GM12878 (cell line): ENCODE results near the gene TPM4. TPM values are rescaled to one million over a fixed set of nuclear protein-coding genes. Genes with fewer than 3 reads are reported as not detected.
A peak's percentile ranks its signal among the peaks of the same experiment; 100 is the strongest.

Experiments
- ATF2 ChIP-seq: IDR thresholded peaks from 2 replicates; pipeline ENCODE4 v1.6.1; 2012; ENCODE audit warnings: low read length, inconsistent platforms
- ATF7 ChIP-seq: fragments of 450-650 bp; IDR thresholded peaks from 2 replicates; pipeline ENCODE4 v1.6.1; 2016; ENCODE audit warnings: low read depth, mild to moderate bottlenecking
- CBFB ChIP-seq: IDR thresholded peaks from 2 replicates; pipeline ENCODE4 v1.6.1; 2016; ENCODE audit warnings: antibody characterized with exemption, low read depth
- CREM ChIP-seq: IDR thresholded peaks from 2 replicates; pipeline ENCODE4 v1.6.1; 2014; ENCODE audit warnings: antibody characterized with exemption, low read depth
- FOXM1 ChIP-seq: IDR thresholded peaks from 2 replicates; pipeline ENCODE4 v1.6.1; 2012; ENCODE audit warnings: low read depth, mild to moderate bottlenecking, inconsistent platforms, low read length, moderate library complexity
- IKZF1 ChIP-seq: fragments of 450-650 bp; conservative IDR thresholded peaks from 2 replicates; pipeline ENCODE4 v1.6.1; 2017; ENCODE audit warnings: antibody characterized with exemption, mild to moderate bottlenecking
- JUNB ChIP-seq: IDR thresholded peaks from 2 replicates; pipeline ENCODE4 v1.6.1; 2016; ENCODE audit warnings: antibody characterized with exemption, mild to moderate bottlenecking
- MTA2 ChIP-seq: fragments of 450-650 bp; IDR thresholded peaks from 2 replicates; pipeline ENCODE4 v1.6.1; 2016; ENCODE audit warnings: low read depth, mild to moderate bottlenecking, moderate library complexity
- PAX5 ChIP-seq: IDR thresholded peaks from 2 replicates; pipeline ENCODE4 v1.6.1; 2011; ENCODE audit warnings: low read depth, low read length, borderline replicate concordance
- RAD21 ChIP-seq: IDR thresholded peaks from 2 replicates; pipeline ENCODE4 v1.6.1; 2011; ENCODE audit warnings: mild to moderate bottlenecking, low read depth, low read length, moderate library complexity; ENCODE audit not compliant: insufficient read depth
- RUNX3 ChIP-seq: IDR thresholded peaks from 2 replicates; pipeline ENCODE4 v1.6.1; 2012; ENCODE audit warnings: low read length, inconsistent platforms
- SPI1 ChIP-seq: IDR thresholded peaks from 2 replicates; pipeline ENCODE4 v1.6.1; 2011; ENCODE audit warnings: low read depth, mild to moderate bottlenecking, low read length, moderate library complexity, borderline replicate concordance; ENCODE audit not compliant: insufficient read depth
- SRF ChIP-seq, 2 experiments: IDR thresholded peaks; 2 replicates each; pipeline ENCODE4 v1.6.1; 2011; ENCODE audit warnings: low read depth in 2 of 2, low read length in 2 of 2, mild to moderate bottlenecking in 1 of 2, moderate library complexity in 1 of 2
- TCF3 ChIP-seq: IDR thresholded peaks from 2 replicates; pipeline ENCODE4 v1.6.1; 2012; ENCODE audit warnings: low read depth, mild to moderate bottlenecking, low read length, borderline replicate concordance; ENCODE audit not compliant: insufficient read depth
- ZBED1 ChIP-seq: IDR thresholded peaks from 2 replicates; pipeline ENCODE4 v1.6.1; 2016; ENCODE audit warnings: borderline replicate concordance
- ZNF592 ChIP-seq: fragments of 450-650 bp; IDR thresholded peaks from 2 replicates; pipeline ENCODE4 v1.6.1; 2017; ENCODE audit warnings: mild to moderate bottlenecking, moderate library complexity
- polyA plus RNA-seq, 11 experiments: library from polyadenylated mRNA; depleted of rRNA in 4 of 11; unstranded in 6 of 11; stranded (reverse) in 5 of 11; fragments of >200 nt; fragmentation: Nextera tagmentation in 4 of 11; fragmentation: Illumina TruSeq in 1 of 11; extraction: Ambion mirVana in 4 of 11; extraction: Trizol in 1 of 11; gene quantifications; 1 replicate in 1 of 11; 2 replicates in 10 of 11; pipeline versions ENCODE4 v1.2.1 to v1.2.3, GENCODE V29; 2011 to 2016; ENCODE audit warnings: inconsistent platforms in 2 of 11, missing spikeins in 2 of 11, low read depth in 1 of 11
- total RNA-seq, 4 experiments: library from RNA; depleted of rRNA in 3 of 4; stranded (reverse); fragments of >200 nt in 3 of 4; fragmentation: Illumina TruSeq in 1 of 4; extraction: Trizol in 1 of 4; gene quantifications; 2 replicates each; pipeline versions ENCODE4 v1.2.1 to v1.2.3, GENCODE V29; 2013 to 2021
- TF ChIP-seq, protein P1 (sequence below): fragments of 450-650 bp; IDR thresholded peaks from 2 replicates; pipeline ENCODE4 v1.6.1; 2016; ENCODE audit warnings: mild to moderate bottlenecking
- TF ChIP-seq, protein P2 (sequence below): IDR thresholded peaks from 2 replicates; pipeline ENCODE4 v1.6.1; 2011; ENCODE audit warnings: mild to moderate bottlenecking, low read depth, low read length, moderate library complexity; ENCODE audit not compliant: insufficient replicate concordance
- TF ChIP-seq, protein P3 (sequence below): IDR thresholded peaks from 2 replicates; pipeline ENCODE4 v1.6.1; 2011; ENCODE audit warnings: borderline replicate concordance, low read depth, mild to moderate bottlenecking, moderate library complexity, low read length; ENCODE audit not compliant: insufficient read depth, poor library complexity, severe bottlenecking

TPM4 gene
- total and polyA plus RNA-seq, 10 of the 15 experiments (the other 5 are each of a cell fraction or from before 2014, with no cell fraction given): 183 to 620 (median 407) TPM

DNA sequence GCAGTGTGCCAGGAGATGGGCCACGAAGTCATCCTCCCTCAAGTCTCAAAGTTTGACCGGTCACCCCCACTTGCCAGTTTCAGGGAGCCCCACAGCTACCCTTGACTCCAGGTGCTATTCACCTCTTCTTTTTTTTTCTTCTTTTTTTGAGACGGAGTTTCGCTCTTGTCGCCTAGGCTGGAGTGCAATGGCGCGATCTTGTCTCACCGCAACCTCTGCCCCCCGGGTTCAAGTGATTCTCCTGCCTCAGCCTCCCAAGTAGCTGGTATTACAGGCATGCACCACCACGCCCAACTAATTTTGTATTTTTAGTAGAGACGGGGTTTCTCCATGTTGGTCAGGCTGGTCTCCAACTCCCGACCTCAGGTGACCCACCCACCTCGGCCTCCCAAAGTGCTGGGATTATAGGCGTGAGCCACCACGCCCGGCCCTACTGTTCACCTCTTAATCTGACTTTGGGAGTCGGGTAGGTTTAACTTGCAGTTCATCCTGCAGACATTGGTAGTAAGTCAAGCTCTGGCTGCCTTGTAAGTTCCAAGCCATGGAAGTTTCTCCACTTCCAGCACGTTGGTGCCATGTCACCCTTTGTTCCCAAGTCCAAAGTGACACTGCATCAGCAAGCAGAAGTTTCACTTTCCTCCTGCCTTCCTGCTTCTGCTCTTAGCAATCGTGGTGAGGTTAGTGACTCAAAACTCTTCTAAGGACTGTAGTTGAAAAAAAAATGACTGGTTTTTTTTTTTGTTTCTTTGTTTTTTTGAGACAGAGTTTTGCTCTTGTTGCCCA lies 43.0 kb downstream of the TPM4 start (continued):
- TF ChIP-seq, protein P1, sequence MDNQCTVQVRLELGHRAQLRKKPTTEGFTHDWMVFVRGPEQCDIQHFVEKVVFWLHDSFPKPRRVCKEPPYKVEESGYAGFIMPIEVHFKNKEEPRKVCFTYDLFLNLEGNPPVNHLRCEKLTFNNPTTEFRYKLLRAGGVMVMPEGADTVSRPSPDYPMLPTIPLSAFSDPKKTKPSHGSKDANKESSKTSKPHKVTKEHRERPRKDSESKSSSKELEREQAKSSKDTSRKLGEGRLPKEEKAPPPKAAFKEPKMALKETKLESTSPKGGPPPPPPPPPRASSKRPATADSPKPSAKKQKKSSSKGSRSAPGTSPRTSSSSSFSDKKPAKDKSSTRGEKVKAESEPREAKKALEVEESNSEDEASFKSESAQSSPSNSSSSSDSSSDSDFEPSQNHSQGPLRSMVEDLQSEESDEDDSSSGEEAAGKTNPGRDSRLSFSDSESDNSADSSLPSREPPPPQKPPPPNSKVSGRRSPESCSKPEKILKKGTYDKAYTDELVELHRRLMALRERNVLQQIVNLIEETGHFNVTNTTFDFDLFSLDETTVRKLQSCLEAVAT: peak; percentile 11; the same call in 1 of the 2 replicates
- peak; percentile 53 for TF ChIP-seq ATF7
- peak; percentile 56; the same call in 1 of the 2 replicates for TF ChIP-seq MTA2
- TF ChIP-seq ATF2: peak; percentile 79
- peak; percentile 92 for TF ChIP-seq RUNX3
- TF ChIP-seq, protein P2, sequence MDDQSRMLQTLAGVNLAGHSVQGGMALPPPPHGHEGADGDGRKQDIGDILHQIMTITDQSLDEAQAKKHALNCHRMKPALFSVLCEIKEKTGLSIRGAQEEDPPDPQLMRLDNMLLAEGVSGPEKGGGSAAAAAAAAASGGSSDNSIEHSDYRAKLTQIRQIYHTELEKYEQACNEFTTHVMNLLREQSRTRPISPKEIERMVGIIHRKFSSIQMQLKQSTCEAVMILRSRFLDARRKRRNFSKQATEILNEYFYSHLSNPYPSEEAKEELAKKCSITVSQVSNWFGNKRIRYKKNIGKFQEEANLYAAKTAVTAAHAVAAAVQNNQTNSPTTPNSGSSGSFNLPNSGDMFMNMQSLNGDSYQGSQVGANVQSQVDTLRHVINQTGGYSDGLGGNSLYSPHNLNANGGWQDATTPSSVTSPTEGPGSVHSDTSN: peak; percentile 18
- TF ChIP-seq SPI1: peak; percentile 62; the same call in 1 of the 2 replicates
- TF ChIP-seq RAD21: 0 out of 2 replicates have a peak, but pooled peaks have one; percentile 10
- TF ChIP-seq TCF3: peak; percentile 30; the same call in 1 of the 2 replicates
- peak; percentile 78 for TF ChIP-seq CBFB
- peak; percentile 82; the same call in 1 of the 2 replicates for TF ChIP-seq CREM
- TF ChIP-seq ZBED1: peak; percentile 28; the same call in 1 of the 2 replicates
- peak; percentile 80; the same call in 1 of the 2 replicates for TF ChIP-seq FOXM1
- TF ChIP-seq, protein P3, sequence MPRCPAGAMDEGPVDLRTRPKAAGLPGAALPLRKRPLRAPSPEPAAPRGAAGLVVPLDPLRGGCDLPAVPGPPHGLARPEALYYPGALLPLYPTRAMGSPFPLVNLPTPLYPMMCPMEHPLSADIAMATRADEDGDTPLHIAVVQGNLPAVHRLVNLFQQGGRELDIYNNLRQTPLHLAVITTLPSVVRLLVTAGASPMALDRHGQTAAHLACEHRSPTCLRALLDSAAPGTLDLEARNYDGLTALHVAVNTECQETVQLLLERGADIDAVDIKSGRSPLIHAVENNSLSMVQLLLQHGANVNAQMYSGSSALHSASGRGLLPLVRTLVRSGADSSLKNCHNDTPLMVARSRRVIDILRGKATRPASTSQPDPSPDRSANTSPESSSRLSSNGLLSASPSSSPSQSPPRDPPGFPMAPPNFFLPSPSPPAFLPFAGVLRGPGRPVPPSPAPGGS: peak; percentile 74
- peak; percentile 98 for TF ChIP-seq JUNB
- TF ChIP-seq IKZF1: peak; percentile 90
- TF ChIP-seq SRF (IDR thresholded peaks at IDR 0.05; ENCODE audit: low read depth in 2 of 2, low read length in 2 of 2): peak in 1 of 2 experiments; percentile 63; a peak in 1 of 4 replicates
- peak; percentile 86 for TF ChIP-seq PAX5
- 0 out of 2 replicates have a peak, but pooled peaks have one; percentile 32 for TF ChIP-seq ZNF592
